Naive B cell (primary cell): ENCODE measurements around the gene SPRN. TPM values are rescaled to one million over a fixed set of nuclear protein-coding genes. Genes with fewer than 3 reads are reported as not detected.
A peak's percentile ranks its signal among the peaks of the same experiment; 100 is the strongest.

ENCODE experiments used
- ATAC-seq, 2 donors: fragments of 150-1000 bp; cut with Tn5 transposase; 2 replicates each; pipeline ENCODE4 v1.10.0; 2021; ENCODE audit warnings: low read depth in 2 of 2, mild to moderate bottlenecking in 2 of 2, moderate library complexity in 2 of 2
- DNase-seq: peaks from one replicate; pipeline ENCODE4 v3.0.0; 2022
- H3K27ac Mint-ChIP-seq, 6 donors: one replicate each; pipeline ENCODE4 v1.8.0; 2020 to 2022; ENCODE audit warnings: mild to moderate bottlenecking in 6 of 6, mixed read lengths in 6 of 6, moderate library complexity in 5 of 6, inconsistent platforms in 2 of 6
- H3K27me3 Mint-ChIP-seq, 3 donors: one replicate each; pipeline ENCODE4 v1.8.0; 2021 to 2022; ENCODE audit warnings: mixed read lengths in 3 of 3, mild to moderate bottlenecking in 1 of 3
- H3K36me3 Mint-ChIP-seq, 2 donors: one replicate each; pipeline ENCODE4 v1.8.0; 2020 to 2022; ENCODE audit warnings: mixed read lengths in 2 of 2, inconsistent platforms in 1 of 2, mild to moderate bottlenecking in 1 of 2
- H3K4me1 Mint-ChIP-seq, 3 donors: one replicate each; pipeline ENCODE4 v1.8.0; 2020 to 2022; ENCODE audit warnings: mixed read lengths in 3 of 3, inconsistent platforms in 1 of 3, mild to moderate bottlenecking in 1 of 3, moderate library complexity in 1 of 3
- H3K4me3 Mint-ChIP-seq, 8 donors: one replicate each; pipeline ENCODE4 v1.8.0; 2020 to 2022; ENCODE audit warnings: mild to moderate bottlenecking in 8 of 8, mixed read lengths in 8 of 8, moderate library complexity in 8 of 8, inconsistent platforms in 2 of 8
- H3K9me3 Mint-ChIP-seq, 7 donors: one replicate each; pipeline ENCODE4 v1.8.0; 2020 to 2022; ENCODE audit warnings: mixed read lengths in 7 of 7, mild to moderate bottlenecking in 5 of 7, inconsistent platforms in 2 of 7, moderate library complexity in 1 of 7
- polyA plus RNA-seq, 6 donors: library from polyadenylated mRNA; unstranded; fragments of 300-500 nt; fragmentation: Illumina TruSeq; gene quantifications; one replicate each; pipeline ENCODE4 v1.2.3, GENCODE V29; 2021; ENCODE audit warnings: low read depth in 6 of 6

Gene SPRN
- polyA plus RNA-seq, 6 donors from 2014 or later = 0.28 to 0.68 (median 0.39) TPM; not detected in 1

DNA sequence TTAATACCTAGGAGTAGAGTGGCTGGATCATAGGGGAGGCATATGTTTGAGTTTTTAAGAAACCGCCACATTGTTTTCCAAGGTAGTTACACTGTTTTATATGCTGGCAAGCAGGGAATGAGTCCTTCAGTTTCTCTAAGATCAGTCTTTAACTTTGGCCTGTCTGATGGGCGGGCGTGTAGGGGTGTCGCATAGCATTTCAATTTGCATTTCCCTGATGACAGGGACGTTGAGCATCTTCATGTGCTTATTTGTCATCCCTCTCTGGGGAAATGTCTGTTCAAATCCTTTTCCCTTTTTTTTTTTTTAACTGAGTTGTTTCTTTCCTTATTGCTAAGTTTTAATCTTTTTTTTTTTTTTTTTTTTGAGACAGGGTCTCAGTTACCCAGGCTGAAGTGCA, 20.6 kb downstream of the SPRN start:
- ATAC-seq = no peak
- Mint-ChIP-seq H3K4me1 (peaks cover 38 to 51% (median 47%) of the 10 kb centered on the region in 3 donors), H3K27me3 (no peaks in the 10 kb centered on the region), H3K27ac (peak overlapping the region in 1 of 6 donors; percentile 29), H3K4me3 (no peak overlapping the region), H3K36me3 (peaks cover 22 to 38% of the 10 kb centered on the region in 2 donors), H3K9me3 (no peaks in the 10 kb centered on the region)
- DNase-seq = no peak

DNA sequence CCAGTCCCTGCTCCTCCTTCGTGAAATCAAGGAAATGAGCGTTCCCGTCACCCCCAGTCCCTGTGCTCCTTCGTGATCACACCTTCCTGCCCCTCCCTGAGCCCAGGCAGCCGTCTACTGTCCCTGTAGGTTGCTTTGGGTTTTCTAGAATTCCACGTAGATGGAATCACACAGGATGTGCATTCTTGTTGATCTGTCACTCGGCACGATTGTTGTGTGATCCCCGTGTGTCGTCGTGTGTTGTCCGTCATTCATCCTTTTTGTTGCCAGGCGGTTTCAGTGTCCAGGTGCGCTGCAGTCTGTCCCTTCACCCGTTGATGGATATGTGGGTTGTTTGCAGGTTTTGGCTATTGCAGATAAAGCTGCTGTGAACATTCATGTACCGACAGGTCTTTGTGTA, 21.1 kb downstream of the SPRN start:
- H3K27me3 Mint-ChIP-seq = no peaks in the 10 kb centered on the region
- no peak for DNase-seq
- no peak for ATAC-seq
- H3K9me3 Mint-ChIP-seq = no peaks in the 10 kb centered on the region
- peaks cover 37 to 51% (median 47%) of the 10 kb centered on the region in 3 donors for H3K4me1 Mint-ChIP-seq
- H3K36me3 Mint-ChIP-seq = peaks cover 18 to 33% of the 10 kb centered on the region in 2 donors
- H3K4me3 Mint-ChIP-seq = no peak overlapping the region
- peak overlapping the region in 2 of 6 donors; percentile 29 to 41 for H3K27ac Mint-ChIP-seq

DNA sequence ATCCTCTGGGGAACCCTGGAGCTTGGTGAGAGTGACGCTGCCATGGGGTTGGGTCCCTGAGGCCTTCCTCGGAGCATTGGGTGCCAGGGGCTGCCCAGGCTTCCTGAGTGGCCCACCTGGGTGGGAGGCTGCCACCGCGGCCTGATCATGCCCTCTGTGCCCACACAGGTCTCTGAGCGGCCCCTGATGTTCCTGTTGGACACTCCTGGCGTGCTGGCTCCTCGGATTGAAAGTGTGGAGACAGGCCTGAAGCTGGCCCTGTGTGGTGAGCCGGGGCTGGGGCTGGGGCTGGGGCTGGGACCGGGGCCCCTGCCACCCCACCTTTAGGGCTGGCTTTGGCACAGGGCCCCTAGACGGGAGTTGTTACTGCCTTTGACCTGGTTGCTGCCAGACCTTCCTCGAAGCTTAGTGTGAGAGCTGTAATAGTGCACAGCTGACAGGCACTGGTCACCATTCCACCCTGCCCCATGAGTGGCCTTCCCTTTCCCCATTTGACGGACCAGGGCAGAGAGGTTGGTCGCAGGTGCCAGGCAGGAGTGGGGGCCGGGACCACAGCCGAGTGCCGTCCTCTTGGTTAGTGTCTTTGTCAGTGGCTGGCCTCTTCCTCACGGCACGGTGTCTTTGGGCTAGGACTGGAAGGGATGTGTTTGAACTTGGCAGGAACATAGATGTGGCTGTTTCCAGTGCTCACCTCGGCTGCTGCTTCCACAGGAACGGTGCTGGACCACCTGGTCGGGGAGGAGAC, 22.3 kb downstream of the SPRN start:
- Mint-ChIP-seq H3K27me3 (no peaks in the 10 kb centered on the region), H3K4me1 (peaks cover 38 to 57% (median 52%) of the 10 kb centered on the region in 3 donors), H3K36me3 (peaks cover 10 to 24% of the 10 kb centered on the region in 2 donors), H3K4me3 (no peak overlapping the region), H3K27ac (peak overlapping the region in 1 of 6 donors; percentile 28), H3K9me3 (no peaks in the 10 kb centered on the region)
- DNase-seq (no peak), ATAC-seq (no peak)

DNA sequence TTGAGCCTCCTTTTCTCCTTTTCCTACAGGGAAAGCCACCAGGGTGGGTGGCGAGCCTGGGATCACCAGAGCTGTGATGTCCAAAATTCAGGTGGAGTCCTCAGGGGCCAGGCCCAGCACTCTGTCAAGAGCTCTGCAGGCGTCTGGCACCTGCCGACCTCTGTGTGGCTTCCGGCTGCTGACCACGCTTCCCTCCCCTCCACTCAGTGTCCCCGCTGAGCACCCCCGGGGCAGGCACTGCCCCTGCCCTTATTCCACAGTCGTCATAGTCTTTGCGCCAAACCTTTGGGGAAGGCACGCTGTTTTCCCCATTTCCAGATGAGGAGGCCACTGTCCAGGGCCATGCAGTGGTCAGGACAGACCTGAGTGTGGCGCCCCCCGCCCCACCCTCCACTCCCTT, 22.9 kb downstream of the SPRN start:
- peak overlapping the region in 2 of 6 donors; percentile 59 to 88 for H3K27ac Mint-ChIP-seq
- no peak for ATAC-seq
- no peaks in the 10 kb centered on the region for H3K27me3 Mint-ChIP-seq
- no peak overlapping the region for H3K4me3 Mint-ChIP-seq
- H3K36me3 Mint-ChIP-seq = peaks cover 10 to 24% of the 10 kb centered on the region in 2 donors
- H3K4me1 Mint-ChIP-seq = peaks cover 41 to 55% (median 49%) of the 10 kb centered on the region in 3 donors
- no peak for DNase-seq
- H3K9me3 Mint-ChIP-seq = no peaks in the 10 kb centered on the region

DNA sequence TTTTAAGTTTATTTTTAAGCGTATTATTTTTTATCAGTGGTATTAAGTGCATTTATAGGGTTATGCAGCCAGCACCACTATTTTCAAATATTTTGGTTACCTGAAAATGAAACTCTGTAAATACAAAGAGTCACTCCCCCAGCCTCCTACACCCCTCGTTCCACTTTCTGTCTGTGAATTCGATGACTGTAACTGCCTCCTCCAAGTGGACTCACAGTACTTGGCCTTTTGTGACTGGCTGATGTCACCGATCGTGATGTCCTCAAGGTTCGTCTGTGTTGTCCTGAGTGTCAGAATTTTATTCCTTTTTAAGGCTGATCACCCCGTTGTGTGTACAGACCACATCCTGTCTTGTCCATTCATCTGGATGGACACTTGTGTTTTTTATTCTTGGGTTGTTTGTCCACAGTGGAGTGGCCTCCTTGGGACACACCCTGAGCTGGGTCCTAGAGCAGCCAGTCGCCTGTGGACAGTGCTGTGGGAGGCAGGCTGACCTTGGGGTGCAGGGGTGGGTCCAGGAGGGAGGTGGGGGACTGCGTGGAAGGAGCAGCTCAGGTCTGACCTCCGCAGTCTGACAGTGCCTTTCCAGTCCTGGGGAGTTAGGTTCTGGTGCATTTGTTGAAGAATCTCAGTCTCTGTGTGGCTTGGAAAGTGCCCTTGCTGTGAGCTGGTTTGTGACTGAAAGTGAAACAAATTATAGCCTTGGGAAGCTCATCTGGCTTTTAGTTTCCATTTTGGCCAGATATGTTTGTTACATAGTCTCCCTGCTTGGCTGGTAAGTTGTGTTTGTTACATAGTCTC, 23.6 kb downstream of the SPRN start:
- DNase-seq (no peak), ATAC-seq (peak; percentile 64 to 67)
- H3K36me3 Mint-ChIP-seq = peaks cover 6 to 24% of the 10 kb centered on the region in 2 donors
- H3K4me3 Mint-ChIP-seq = peak overlapping the region in 4 of 8 donors; percentile 12 to 51 (median 24)
- H3K27ac Mint-ChIP-seq = peak overlapping the region in 4 of 6 donors; percentile 55 to 89 (median 68)
- no peaks in the 10 kb centered on the region for H3K27me3 Mint-ChIP-seq
- H3K4me1 Mint-ChIP-seq = peaks cover 36 to 48% (median 44%) of the 10 kb centered on the region in 3 donors
- H3K9me3 Mint-ChIP-seq = no peaks in the 10 kb centered on the region

DNA sequence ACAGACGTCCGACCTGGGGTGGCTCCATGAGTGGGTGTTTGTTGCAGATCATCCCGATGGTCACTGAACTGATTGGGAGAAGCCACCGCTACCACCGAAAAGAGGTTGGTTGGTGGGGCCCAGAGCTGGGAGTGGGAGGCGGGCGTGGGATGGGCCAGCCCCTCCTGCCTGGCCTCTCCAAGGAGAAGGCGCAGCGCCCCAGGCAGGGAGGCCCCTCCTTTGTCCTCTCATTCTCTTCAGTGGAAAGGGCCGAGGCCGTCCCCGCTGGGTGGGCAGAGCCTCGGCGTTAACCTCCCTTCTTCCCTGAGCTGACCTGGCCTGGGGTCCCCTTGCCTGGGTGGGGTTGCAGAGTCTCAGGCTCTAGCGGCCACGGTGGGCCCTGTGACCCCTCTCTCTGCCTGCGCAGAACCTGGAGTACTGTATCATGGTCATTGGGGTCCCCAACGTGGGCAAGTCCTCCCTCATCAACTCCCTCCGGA, 25.3 kb downstream of the SPRN start:
- DNase-seq (no peak), ATAC-seq (no peak)
- no peak overlapping the region for H3K27ac Mint-ChIP-seq
- H3K36me3 Mint-ChIP-seq = peaks cover 5 to 16% of the 10 kb centered on the region in 2 donors
- H3K9me3 Mint-ChIP-seq = no peaks in the 10 kb centered on the region
- peaks cover 38 to 51% (median 48%) of the 10 kb centered on the region in 3 donors for H3K4me1 Mint-ChIP-seq
- H3K27me3 Mint-ChIP-seq = no peaks in the 10 kb centered on the region
- no peak overlapping the region for H3K4me3 Mint-ChIP-seq

DNA sequence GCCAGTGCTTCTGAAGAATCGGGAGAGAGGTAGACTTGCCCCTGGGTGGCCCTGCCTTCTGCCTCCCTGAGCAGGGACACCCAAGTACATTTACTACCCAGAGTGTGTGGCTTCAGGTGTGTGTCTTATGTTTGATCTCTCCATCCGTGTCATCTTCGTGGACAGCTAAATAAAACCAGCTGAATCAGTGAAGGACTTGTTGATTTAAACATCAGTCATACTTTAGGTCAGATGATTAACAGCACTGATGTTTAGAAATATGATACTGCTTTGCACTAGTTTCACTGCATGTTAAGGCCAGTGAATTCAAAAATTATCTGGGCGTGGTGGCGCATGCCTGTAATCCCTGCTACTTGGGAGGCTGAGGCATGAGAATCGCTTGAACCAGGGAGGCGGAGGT, 26.5 kb downstream of the SPRN start:
- peaks cover 34 to 56% (median 47%) of the 10 kb centered on the region in 3 donors for H3K4me1 Mint-ChIP-seq
- no peaks in the 10 kb centered on the region for H3K27me3 Mint-ChIP-seq
- DNase-seq (no peak), ATAC-seq (no peak)
- no peaks in the 10 kb centered on the region for H3K9me3 Mint-ChIP-seq
- peak overlapping the region in 1 of 6 donors; percentile 78 for H3K27ac Mint-ChIP-seq
- H3K4me3 Mint-ChIP-seq = peak overlapping the region in 1 of 8 donors; percentile 57
- peaks cover 0 to 8% of the 10 kb centered on the region in 2 donors for H3K36me3 Mint-ChIP-seq

DNA sequence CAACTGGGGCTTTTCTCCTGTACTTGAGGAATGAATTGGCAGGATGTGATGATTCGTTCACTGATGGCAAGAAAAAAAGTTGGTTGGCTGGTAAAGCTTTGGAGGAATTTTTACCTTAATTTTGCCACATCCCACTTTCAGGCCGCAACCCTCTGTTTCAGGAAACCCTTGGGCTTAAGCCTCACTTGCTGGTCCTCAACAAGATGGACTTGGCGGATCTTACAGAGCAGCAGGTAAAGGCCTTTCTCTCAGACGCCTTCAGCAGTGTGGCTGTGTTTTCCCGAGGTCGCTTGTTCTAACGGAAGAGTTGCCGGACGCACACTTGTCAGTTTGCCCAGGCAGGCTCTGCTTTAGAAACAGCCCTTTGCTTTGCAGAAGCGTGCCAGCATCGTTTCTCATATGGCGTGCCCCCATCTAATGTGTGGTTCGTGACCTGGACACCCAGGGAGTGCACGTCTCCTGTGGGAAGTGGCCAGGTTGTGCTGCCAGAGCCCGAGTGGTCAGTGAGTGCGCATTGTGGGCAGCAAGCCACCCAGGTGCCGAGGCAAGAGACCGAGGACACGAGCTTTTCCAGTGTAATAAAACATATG, 28.3 kb downstream of the SPRN start:
- DNase-seq (no peak), ATAC-seq (no peak)
- H3K4me3 Mint-ChIP-seq = peak overlapping the region in 5 of 8 donors; percentile 25 to 91 (median 82)
- no peaks in the 10 kb centered on the region for H3K27me3 Mint-ChIP-seq
- H3K27ac Mint-ChIP-seq = no peak overlapping the region
- H3K9me3 Mint-ChIP-seq = no peaks in the 10 kb centered on the region
- no peaks in the 10 kb centered on the region for H3K36me3 Mint-ChIP-seq
- H3K4me1 Mint-ChIP-seq = peaks cover 34 to 62% (median 57%) of the 10 kb centered on the region in 3 donors

DNA sequence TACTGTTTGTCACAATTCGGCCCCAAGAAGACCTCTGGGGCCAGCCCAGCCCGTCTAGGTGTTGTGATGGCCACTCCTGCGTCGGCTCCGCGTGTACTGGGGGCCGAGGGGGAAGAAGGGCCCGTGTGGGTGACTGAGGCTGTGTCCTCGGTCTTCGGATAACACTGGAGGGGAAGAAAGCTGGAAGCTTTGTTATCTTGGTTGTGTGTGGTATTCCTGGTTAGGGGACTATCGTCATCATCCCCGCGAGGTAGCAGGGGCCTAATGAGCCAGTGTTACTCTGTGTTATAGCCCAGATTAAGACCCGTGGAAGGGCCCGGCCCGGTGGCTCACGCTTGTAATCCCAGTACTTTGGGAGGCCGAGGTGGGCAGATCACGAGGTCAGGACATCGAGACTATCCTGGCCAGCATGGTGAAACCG, 29.6 kb downstream of the SPRN start:
- DNase-seq (no peak), ATAC-seq (no peak)
- no peaks in the 10 kb centered on the region for H3K27me3 Mint-ChIP-seq
- H3K4me1 Mint-ChIP-seq = peaks cover 37 to 62% (median 56%) of the 10 kb centered on the region in 3 donors
- H3K27ac Mint-ChIP-seq = peak overlapping the region in 5 of 6 donors; percentile 72 to 95 (median 91)
- no peaks in the 10 kb centered on the region for H3K9me3 Mint-ChIP-seq
- no peaks in the 10 kb centered on the region for H3K36me3 Mint-ChIP-seq
- peak overlapping the region; percentile 82 to 95 (median 90) for H3K4me3 Mint-ChIP-seq

DNA sequence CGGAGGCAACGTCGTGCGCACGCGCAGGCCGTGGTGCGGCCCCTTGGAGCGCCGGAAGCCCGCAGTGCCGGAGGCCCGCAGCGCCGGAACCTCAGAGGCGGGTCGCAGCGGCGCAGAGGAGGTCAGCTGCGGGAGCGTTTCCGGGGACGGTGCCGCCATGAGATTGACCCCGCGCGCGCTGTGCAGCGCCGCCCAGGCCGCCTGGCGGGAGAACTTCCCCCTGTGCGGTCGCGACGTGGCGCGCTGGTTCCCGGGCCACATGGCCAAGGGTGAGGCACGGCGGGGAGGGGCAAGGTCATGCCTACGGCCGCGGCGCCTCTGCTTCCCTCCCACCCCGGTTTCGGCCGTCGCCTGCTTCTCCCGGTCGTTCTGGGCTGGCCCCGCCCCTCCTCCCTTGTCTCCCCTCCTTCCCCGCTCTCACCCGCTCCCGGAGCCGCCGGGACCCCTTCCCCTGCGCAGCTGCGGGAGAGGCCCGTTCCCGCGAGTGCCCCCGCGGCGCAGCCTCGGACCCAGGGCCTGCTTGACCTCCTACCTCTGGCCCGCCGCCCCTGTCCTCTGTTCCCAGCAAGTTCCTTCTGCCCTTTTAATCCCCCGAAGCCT, 30.3 kb downstream of the SPRN start, which contains the start of gene MTG1:
MTG1 (plus strand) TSS at position 94 of the 600 bp plus-strand sequence; CDS start at position 158, 64 bp downstream.
- Mint-ChIP-seq H3K27ac (peak within 1 kb of the TSS; percentile 72 to 95 (median 90)), H3K4me1 (peaks cover 35 to 62% (median 57%) of the 10 kb centered on the region in 3 donors), H3K4me3 (peak within 1 kb of the TSS; percentile 82 to 95 (median 90)), H3K36me3 (no peaks in the 10 kb centered on the region), H3K9me3 (no peaks in the 10 kb centered on the region), H3K27me3 (no peaks in the 10 kb centered on the region)
- peak; percentile 94 for DNase-seq
- ATAC-seq = peak; percentile 63 to 67

DNA sequence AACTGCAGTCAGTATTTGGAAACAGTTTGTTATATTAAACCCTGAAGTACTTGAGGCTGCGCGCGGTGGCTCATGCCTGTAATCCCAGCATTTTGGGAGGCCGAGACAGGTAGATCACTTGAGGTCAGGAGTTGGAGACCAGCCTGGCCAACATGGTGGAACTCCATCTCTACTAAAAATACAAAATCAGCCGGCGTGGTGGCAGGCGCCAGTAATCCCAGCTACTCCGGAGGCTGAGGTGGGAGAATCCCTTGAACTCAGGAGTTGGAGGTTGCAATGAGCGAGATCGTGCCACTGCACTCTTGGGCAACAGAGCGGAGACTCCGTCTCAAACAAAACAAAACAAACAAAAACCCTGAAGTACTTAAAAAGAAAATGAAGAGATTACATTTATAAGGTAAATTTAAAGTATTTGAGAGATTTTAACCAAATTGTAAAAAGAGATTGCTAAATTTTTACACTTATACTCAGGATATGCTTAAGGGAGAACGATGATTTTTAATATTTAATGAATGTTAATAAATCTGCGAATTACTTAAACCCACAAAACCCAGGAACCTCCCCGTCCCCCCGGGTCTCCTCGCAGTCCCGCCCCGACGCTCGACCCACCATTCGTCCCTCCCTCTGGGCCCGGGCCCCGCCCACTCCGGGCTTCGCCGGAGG, 30.9 kb downstream of the SPRN start:
- ATAC-seq (no peak), DNase-seq (no peak)
- H3K36me3 Mint-ChIP-seq = no peaks in the 10 kb centered on the region
- H3K9me3 Mint-ChIP-seq = no peaks in the 10 kb centered on the region
- peak overlapping the region; percentile 18 to 95 (median 83) for H3K27ac Mint-ChIP-seq
- peak overlapping the region; percentile 82 to 95 (median 90) for H3K4me3 Mint-ChIP-seq
- peaks cover 41 to 69% (median 64%) of the 10 kb centered on the region in 3 donors for H3K4me1 Mint-ChIP-seq
- no peaks in the 10 kb centered on the region for H3K27me3 Mint-ChIP-seq

DNA sequence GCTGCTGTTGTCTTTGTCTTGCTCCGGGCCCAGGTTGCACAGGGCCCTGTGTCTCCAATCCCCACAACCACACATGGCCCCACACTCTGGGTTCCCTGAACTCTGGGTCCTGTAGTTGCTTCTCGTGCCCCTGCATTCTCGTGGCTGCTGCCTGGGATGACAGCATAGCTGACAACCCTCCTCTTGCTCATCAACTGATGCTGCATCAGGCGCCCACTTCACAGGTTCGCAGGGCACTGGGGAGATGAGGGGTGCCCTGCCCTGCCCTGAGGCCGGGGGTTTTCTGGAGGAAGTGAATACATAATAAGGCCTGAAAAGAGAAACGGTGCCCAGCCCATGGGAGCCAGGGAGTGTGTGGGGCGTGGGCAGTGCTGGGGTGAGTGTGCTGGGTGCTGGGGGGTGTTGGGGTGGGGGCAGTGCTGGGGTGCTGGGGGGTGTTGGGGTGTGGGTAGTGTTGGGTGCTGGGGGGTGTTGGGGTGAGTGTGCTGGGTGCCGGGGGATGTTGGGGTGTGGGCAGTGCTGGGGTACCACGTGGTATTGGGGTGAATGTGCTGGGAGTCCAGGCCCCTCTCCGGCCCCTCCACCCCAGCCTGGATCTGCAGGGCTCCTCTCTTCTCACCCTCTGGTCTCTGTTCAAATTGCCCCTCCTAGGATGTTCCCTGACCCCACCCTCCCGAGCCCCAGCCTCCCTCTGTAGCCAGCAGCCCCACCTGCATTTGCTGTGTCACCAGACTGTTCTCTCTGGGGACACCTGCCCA, 32.5 kb downstream of the SPRN start:
- H3K27me3 Mint-ChIP-seq = no peaks in the 10 kb centered on the region
- ATAC-seq (peak; percentile 9 to 11), DNase-seq (peak; percentile 51)
- H3K27ac Mint-ChIP-seq = peak overlapping the region; percentile 78 to 97 (median 90)
- peak overlapping the region; percentile 82 to 95 (median 90) for H3K4me3 Mint-ChIP-seq
- no peaks in the 10 kb centered on the region for H3K9me3 Mint-ChIP-seq
- H3K4me1 Mint-ChIP-seq = peaks cover 37 to 74% (median 63%) of the 10 kb centered on the region in 3 donors
- H3K36me3 Mint-ChIP-seq = no peaks in the 10 kb centered on the region
